Osteocyte (in vitro differentiated cells): ENCODE results near the gene TBRG1. TPM values are rescaled to one million over a fixed set of nuclear protein-coding genes. Genes with fewer than 3 reads are reported as not detected.
A peak's percentile ranks its signal among the peaks of the same experiment; 100 is the strongest.

ENCODE experiments used
- DNase-seq: peaks from one replicate; pipeline ENCODE4 v3.0.0; 2021; ENCODE audit warnings: mixed read lengths; ENCODE audit not compliant: unreplicated experiment; ENCODE audit errors: extremely low spot score
- H3K27ac Mint-ChIP-seq: one replicate; pipeline ENCODE4 v1.8.0; 2021; ENCODE audit warnings: mild to moderate bottlenecking, mixed read lengths; ENCODE audit not compliant: unreplicated experiment
- H3K27me3 Mint-ChIP-seq: one replicate; pipeline ENCODE4 v1.8.0; 2021; ENCODE audit warnings: mixed read lengths; ENCODE audit not compliant: unreplicated experiment
- H3K36me3 Mint-ChIP-seq: one replicate; pipeline ENCODE4 v1.8.0; 2021; ENCODE audit warnings: mixed read lengths; ENCODE audit not compliant: unreplicated experiment
- H3K4me1 Mint-ChIP-seq: one replicate; pipeline ENCODE4 v1.8.0; 2021; ENCODE audit warnings: mixed read lengths; ENCODE audit not compliant: unreplicated experiment
- H3K4me3 Mint-ChIP-seq: one replicate; pipeline ENCODE4 v1.8.0; 2021; ENCODE audit warnings: mild to moderate bottlenecking, moderate library complexity, mixed read lengths; ENCODE audit not compliant: unreplicated experiment
- H3K9me3 Mint-ChIP-seq: one replicate; pipeline ENCODE4 v1.8.0; 2021; ENCODE audit warnings: mixed read lengths; ENCODE audit not compliant: unreplicated experiment
- total RNA-seq: library from RNA; stranded (reverse); gene quantifications from 2 replicates; pipeline ENCODE4 v1.2.1, GENCODE V29; 2021
- TF ChIP-seq, protein P1 (sequence below): fragments of 200-600 bp; sonication (generic); IDR thresholded peaks from 2 replicates; pipeline ENCODE4 v1.5.0; 2021; ENCODE audit warnings: antibody characterized with exemption, mild to moderate bottlenecking, moderate library complexity

TBRG1 gene
- total RNA-seq, 1 donor from 2014 or later: 34.8 TPM

DNA sequence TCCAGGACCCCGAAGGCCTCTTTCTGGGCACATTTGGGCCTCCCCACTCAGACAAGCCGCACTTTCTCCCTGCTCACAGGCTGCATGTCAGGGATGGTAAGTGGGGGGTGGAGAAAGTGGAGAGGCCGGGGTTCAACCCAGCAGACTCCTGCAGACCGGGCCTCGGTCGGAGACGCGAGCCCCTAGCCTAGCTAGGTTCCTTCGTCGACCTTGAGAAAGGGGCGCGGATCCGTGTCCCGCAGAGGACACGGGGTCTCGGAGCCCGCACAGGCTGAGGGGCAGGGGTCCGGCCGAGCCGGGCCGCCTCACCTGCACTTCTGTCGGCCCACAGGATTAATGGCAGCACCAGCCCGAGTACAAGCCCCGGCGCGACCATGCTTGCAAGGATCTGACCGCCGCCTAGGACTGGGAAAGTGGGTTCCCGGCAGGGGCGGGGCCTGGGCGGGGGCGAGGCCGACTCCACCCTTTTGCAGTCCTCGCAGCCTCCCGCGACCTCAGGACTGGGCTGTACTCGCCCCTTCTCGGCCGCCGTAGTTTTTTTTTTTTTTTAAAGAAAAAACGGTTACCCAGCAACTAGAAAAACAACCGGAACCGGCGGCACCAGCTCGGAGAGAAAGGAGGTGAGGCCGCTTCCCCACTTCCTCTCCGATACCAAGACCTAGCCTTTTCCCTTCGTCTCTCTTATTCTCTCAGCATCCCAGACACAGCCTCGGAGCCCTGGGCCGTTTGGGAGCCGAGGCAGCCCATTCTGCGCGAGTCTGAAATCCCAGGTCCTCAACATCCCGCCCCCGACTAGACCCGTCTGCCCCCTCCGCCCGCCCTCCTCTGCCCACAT lies 50.9 kb downstream of the TBRG1 start, which contains the start of the genes SIAE and SPA17:
Gene SIAE, minus strand, starts transcription at position 407 of the 835 bp plus-strand sequence. Its CDS starts 31 bp downstream, at position 376.
Gene SPA17, plus strand, starts transcription at position 572 of the 835 bp plus-strand sequence. CDS start 1,361 bp downstream, outside the sequence.
- TF ChIP-seq, protein P1, sequence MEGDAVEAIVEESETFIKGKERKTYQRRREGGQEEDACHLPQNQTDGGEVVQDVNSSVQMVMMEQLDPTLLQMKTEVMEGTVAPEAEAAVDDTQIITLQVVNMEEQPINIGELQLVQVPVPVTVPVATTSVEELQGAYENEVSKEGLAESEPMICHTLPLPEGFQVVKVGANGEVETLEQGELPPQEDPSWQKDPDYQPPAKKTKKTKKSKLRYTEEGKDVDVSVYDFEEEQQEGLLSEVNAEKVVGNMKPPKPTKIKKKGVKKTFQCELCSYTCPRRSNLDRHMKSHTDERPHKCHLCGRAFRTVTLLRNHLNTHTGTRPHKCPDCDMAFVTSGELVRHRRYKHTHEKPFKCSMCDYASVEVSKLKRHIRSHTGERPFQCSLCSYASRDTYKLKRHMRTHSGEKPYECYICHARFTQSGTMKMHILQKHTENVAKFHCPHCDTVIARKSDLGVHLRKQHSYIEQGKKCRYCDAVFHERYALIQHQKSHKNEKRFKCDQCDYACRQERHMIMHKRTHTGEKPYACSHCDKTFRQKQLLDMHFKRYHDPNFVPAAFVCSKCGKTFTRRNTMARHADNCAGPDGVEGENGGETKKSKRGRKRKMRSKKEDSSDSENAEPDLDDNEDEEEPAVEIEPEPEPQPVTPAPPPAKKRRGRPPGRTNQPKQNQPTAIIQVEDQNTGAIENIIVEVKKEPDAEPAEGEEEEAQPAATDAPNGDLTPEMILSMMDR: no peak

DNA sequence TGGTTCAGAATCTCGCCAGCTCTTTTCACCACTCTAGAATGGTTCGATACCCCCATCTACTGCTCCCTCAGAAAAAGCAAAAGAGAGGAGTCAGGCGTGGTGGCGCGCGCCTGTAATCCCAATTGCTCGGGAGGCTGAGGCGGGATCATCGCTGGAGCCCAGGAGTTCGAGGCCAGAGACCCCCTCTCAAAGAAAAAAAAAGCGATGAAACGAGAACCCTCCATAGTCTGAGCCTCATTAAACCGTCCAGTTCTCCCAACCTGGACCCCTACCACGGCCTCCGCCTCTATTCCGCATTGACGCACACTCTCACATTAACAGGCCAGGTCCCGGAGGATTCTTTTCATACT lies 51.5 kb downstream of the TBRG1 start:
- TF ChIP-seq, protein P1: no peak

More for the DNA sequence above, 50.9 kb downstream of the TBRG1 start, which contains the start of the genes SIAE and SPA17:
- no peaks in the 10 kb centered on the region for H3K27me3 Mint-ChIP-seq
- H3K27ac Mint-ChIP-seq: peak within 1 kb of the TSS; percentile 98
- peak within 1 kb of the TSS; percentile 93 for H3K4me3 Mint-ChIP-seq
- no peaks in the 10 kb centered on the region for H3K9me3 Mint-ChIP-seq
- H3K4me1 Mint-ChIP-seq: peaks cover 12% of the 10 kb centered on the region
- DNase-seq: peak; percentile 96
- no peaks in the 10 kb centered on the region for H3K36me3 Mint-ChIP-seq

GRCh38 chr11:124674571-124674970 lies 51.9 kb downstream of the TBRG1 start:
- H3K27ac Mint-ChIP-seq: peak overlapping the region; percentile 98
- no peaks in the 10 kb centered on the region for H3K36me3 Mint-ChIP-seq
- TF ChIP-seq, protein P1: no peak
- peaks cover 12% of the 10 kb centered on the region for H3K4me1 Mint-ChIP-seq
- H3K4me3 Mint-ChIP-seq: peak overlapping the region; percentile 93
- no peaks in the 10 kb centered on the region for H3K27me3 Mint-ChIP-seq
- no peaks in the 10 kb centered on the region for H3K9me3 Mint-ChIP-seq
- DNase-seq: no peak

More for the DNA sequence above, 51.5 kb downstream of the TBRG1 start:
- no peaks in the 10 kb centered on the region for H3K36me3 Mint-ChIP-seq
- peak overlapping the region; percentile 93 for H3K4me3 Mint-ChIP-seq
- H3K27me3 Mint-ChIP-seq: no peaks in the 10 kb centered on the region
- DNase-seq: no peak
- H3K4me1 Mint-ChIP-seq: peaks cover 12% of the 10 kb centered on the region
- no peaks in the 10 kb centered on the region for H3K9me3 Mint-ChIP-seq
- H3K27ac Mint-ChIP-seq: peak overlapping the region; percentile 98

DNA sequence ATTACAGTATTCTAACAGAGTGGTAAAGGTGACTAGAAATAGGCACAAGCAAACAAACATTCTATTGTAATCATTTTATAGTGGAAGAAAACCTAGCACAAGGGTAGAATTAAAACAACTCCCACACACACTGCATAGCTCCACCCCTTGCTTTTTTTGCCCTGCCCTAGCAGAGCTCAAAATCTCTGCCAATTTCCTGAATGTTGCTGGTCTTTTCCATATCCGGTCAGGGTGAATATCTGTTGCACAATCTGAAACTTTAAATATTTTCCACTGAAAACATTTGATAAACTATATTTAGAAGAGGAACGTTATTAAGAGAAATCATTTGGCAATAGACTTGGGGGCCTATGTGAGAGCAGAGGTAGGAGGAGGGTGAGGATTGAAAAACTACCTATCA lies 53.7 kb downstream of the TBRG1 start:
- peaks cover 12% of the 10 kb centered on the region for H3K4me1 Mint-ChIP-seq
- no peaks in the 10 kb centered on the region for H3K9me3 Mint-ChIP-seq
- H3K27me3 Mint-ChIP-seq: no peaks in the 10 kb centered on the region
- DNase-seq: no peak
- H3K27ac Mint-ChIP-seq: no peak overlapping the region
- no peaks in the 10 kb centered on the region for H3K36me3 Mint-ChIP-seq
- H3K4me3 Mint-ChIP-seq: no peak overlapping the region
- TF ChIP-seq, protein P1: no peak

DNA sequence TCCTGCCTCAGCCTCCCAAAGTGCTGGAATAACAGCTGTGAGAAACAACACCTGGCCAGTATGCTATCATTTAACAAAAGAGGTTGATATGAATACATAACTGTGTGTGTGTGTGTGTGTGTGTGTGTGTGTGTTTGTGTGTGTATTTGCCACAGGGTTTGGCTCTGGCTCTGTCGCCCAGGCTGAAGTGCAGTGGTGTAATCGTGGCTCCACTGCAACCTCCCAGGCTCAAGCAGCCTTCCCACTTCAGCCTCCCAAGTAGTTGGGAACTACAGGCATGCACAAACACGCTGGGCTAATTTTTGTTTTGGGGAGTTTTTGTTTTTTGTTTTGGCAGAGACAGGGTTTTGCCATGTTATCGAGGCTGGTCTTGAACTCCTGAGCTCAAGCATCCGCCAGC lies 55.8 kb downstream of the TBRG1 start:
- Mint-ChIP-seq H3K4me1 (peaks cover 5% of the 10 kb centered on the region), H3K36me3 (peaks cover 5% of the 10 kb centered on the region), H3K9me3 (peaks cover 13% of the 10 kb centered on the region), H3K27me3 (no peaks in the 10 kb centered on the region), H3K27ac (no peak overlapping the region), H3K4me3 (no peak overlapping the region)
- TF ChIP-seq, protein P1: no peak
- no peak for DNase-seq
